GM12891 (cell line): ENCODE results near the gene PCDHGC5.

Experiments
- POLR2AphosphoS5 ChIP-seq: IDR thresholded peaks from 2 replicates; pipeline ENCODE4 v1.6.1; 2011; ENCODE audit warnings: low read depth, low read length, control low read depth
- TAF1 ChIP-seq: IDR thresholded peaks from 2 replicates; pipeline ENCODE4 v1.6.1; 2011; ENCODE audit warnings: low read depth, low read length, control low read depth

GRCh38 chr5:141483902-141484301 is 5.0 kb upstream of the PCDHGC5 start:
- TF ChIP-seq POLR2AphosphoS5: no peak
- TF ChIP-seq TAF1: no peak
